Measurements from ENCODE around the gene MCUB.
"Not testable (repeated sequence)": the region's sequence is repeated elsewhere in the genome, so short reads cannot be mapped to it uniquely, and the experiment has no call there.

MCUB gene

GRCh38 chr4:109640644-109641043 is 80.6 kb downstream of the MCUB start:
- no peak for DNase-seq

GRCh38 chr4:109645874-109646710 is 86.0 kb downstream of the MCUB start:
- no peak for DNase-seq

GRCh38 chr4:109648266-109648996 is 88.4 kb downstream of the MCUB start:
- peak; percentile 9 for DNase-seq

- DNase-seq: no peak
Observed at GRCh38 chr4:109648997-109649575, 89.0 kb downstream of the MCUB start.

GRCh38 chr4:109649872-109650271 is 89.8 kb downstream of the MCUB start:
- DNase-seq: no peak

- no peak for DNase-seq
Observed at GRCh38 chr4:109655396-109655795, 95.3 kb downstream of the MCUB start.

- no peak for DNase-seq
Observed at GRCh38 chr4:109657854-109658418, 97.9 kb downstream of the MCUB start.

- no peak for DNase-seq
Observed at GRCh38 chr4:109658871-109659410, 98.9 kb downstream of the MCUB start.

- DNase-seq: no peak
Observed at GRCh38 chr4:109662116-109662515, 102.1 kb downstream of the MCUB start.

GRCh38 chr4:109662771-109663170 is 102.7 kb downstream of the MCUB start:
- DNase-seq: no peak

GRCh38 chr4:109665783-109666485 is 105.9 kb downstream of the MCUB start:
- DNase-seq: no peak

GRCh38 chr4:109671350-109671749 is 111.3 kb downstream of the MCUB start:
- DNase-seq: no peak

GRCh38 chr4:109672169-109672930 is 112.3 kb downstream of the MCUB start:
- DNase-seq: no peak

- DNase-seq: no peak
Observed at GRCh38 chr4:109673303-109673702, 113.3 kb downstream of the MCUB start.

GRCh38 chr4:109675181-109675580 is 115.1 kb downstream of the MCUB start:
- no peak for DNase-seq

- no peak for DNase-seq
Observed at GRCh38 chr4:109675843-109676242, 115.8 kb downstream of the MCUB start.

GRCh38 chr4:109676886-109677285 is 116.8 kb downstream of the MCUB start:
- DNase-seq: no peak

- DNase-seq: not testable (repeated sequence)
Observed at GRCh38 chr4:109678472-109678871, 118.4 kb downstream of the MCUB start.

- not testable (repeated sequence) for DNase-seq
Observed at GRCh38 chr4:109678925-109679324, 118.9 kb downstream of the MCUB start.

- DNase-seq: no peak
Observed at GRCh38 chr4:109682875-109683274, 122.8 kb downstream of the MCUB start.

- DNase-seq: no peak
Observed at GRCh38 chr4:109683621-109684253, 123.7 kb downstream of the MCUB start.
